Naive thymus-derived CD4-positive, alpha-beta T cell (primary cell): ENCODE data around the gene KRTAP12-3. TPM values are rescaled to one million over a fixed set of nuclear protein-coding genes. Genes with fewer than 3 reads are reported as not detected.
A peak's percentile ranks its signal among the peaks of the same experiment; 100 is the strongest.

Experiments
- ATAC-seq: fragments of 150-1000 bp; cut with Tn5 transposase; 2 replicates; pipeline ENCODE4 v1.10.0; 2021; ENCODE audit warnings: mild to moderate bottlenecking, moderate library complexity
- CTCF ChIA-PET: fragments of 350-600 bp; sonication (Branson Sonifier 250); formaldehyde crosslinking; loops from one replicate; lab custom pipeline; 2021; ENCODE audit warnings: antibody characterized with exemption; lab: Charles Lee
- POLR2A ChIA-PET: fragments of 350-600 bp; sonication (Branson Sonifier 250); formaldehyde crosslinking; loops from one replicate; lab custom pipeline; 2021; ENCODE audit warnings: antibody characterized with exemption, inconsistent platforms; lab: Charles Lee
- DNase-seq, 9 donors: peaks; one replicate each; pipeline versions ENCODE4 v3.0.0 to v3.0.0-alpha.2; 2020 to 2022; ENCODE audit warnings: mixed read lengths in 1 of 9
- H3K27ac ChIP-seq: one replicate; pipeline ENCODE4 v1.7.0; 2013; ENCODE audit warnings: mild to moderate bottlenecking, low read depth, low read length, moderate library complexity
- H3K27me3 ChIP-seq, 2 donors: one replicate each; pipeline ENCODE4 v1.7.0; 2013; ENCODE audit warnings: low read length in 2 of 2, mild to moderate bottlenecking in 2 of 2, moderate library complexity in 2 of 2; ENCODE audit not compliant: control insufficient read depth in 2 of 2, insufficient read depth in 2 of 2
- H3K36me3 ChIP-seq, 3 experiments: 1 replicate in 2 of 3; 2 replicates in 1 of 3; pipeline ENCODE4 v1.7.0; 2013; ENCODE audit warnings: low read length in 3 of 3, mild to moderate bottlenecking in 3 of 3, moderate library complexity in 1 of 3; ENCODE audit not compliant: insufficient read depth in 3 of 3, control insufficient read depth in 2 of 3
- H3K4me1 ChIP-seq, 2 donors: one replicate each; pipeline ENCODE4 v1.7.0; 2013; ENCODE audit warnings: low read length in 2 of 2, mild to moderate bottlenecking in 2 of 2, moderate library complexity in 1 of 2; ENCODE audit not compliant: control insufficient read depth in 2 of 2, insufficient read depth in 2 of 2
- H3K4me3 ChIP-seq: 2 replicates; pipeline ENCODE4 v1.7.0; 2013; ENCODE audit warnings: mild to moderate bottlenecking, low read length
- H3K9me3 ChIP-seq, 3 experiments: 1 replicate in 2 of 3; 2 replicates in 1 of 3; pipeline ENCODE4 v1.7.0; 2013; ENCODE audit warnings: low read length in 3 of 3; ENCODE audit not compliant: control insufficient read depth in 2 of 3
- H3K27ac Mint-ChIP-seq, 9 donors: one replicate each; pipeline ENCODE4 v1.8.0; 2020 to 2022; ENCODE audit warnings: mixed read lengths in 9 of 9, mild to moderate bottlenecking in 8 of 9, moderate library complexity in 5 of 9, inconsistent platforms in 2 of 9
- H3K27me3 Mint-ChIP-seq, 5 donors: one replicate each; pipeline ENCODE4 v1.8.0; 2021 to 2022; ENCODE audit warnings: mixed read lengths in 5 of 5, mild to moderate bottlenecking in 1 of 5
- H3K36me3 Mint-ChIP-seq, 5 donors: one replicate each; pipeline ENCODE4 v1.8.0; 2020 to 2022; ENCODE audit warnings: mixed read lengths in 5 of 5, mild to moderate bottlenecking in 3 of 5, inconsistent platforms in 1 of 5
- H3K4me1 Mint-ChIP-seq, 7 donors: one replicate each; pipeline ENCODE4 v1.8.0; 2020 to 2022; ENCODE audit warnings: mixed read lengths in 7 of 7, mild to moderate bottlenecking in 3 of 7, inconsistent platforms in 1 of 7
- H3K4me3 Mint-ChIP-seq, 10 donors: one replicate each; pipeline ENCODE4 v1.8.0; 2020 to 2022; ENCODE audit warnings: mild to moderate bottlenecking in 10 of 10, mixed read lengths in 10 of 10, moderate library complexity in 6 of 10, inconsistent platforms in 2 of 10
- H3K9me3 Mint-ChIP-seq, 11 donors: one replicate each; pipeline ENCODE4 v1.8.0; 2020 to 2022; ENCODE audit warnings: mixed read lengths in 11 of 11, mild to moderate bottlenecking in 4 of 11, inconsistent platforms in 1 of 11, moderate library complexity in 1 of 11
- intact Hi-C, 2 donors: fragments of 100-400 bp; cut with micrococcal nuclease; formaldehyde crosslinking; loops; one replicate each; pipeline ENCODE4 v1.15.1; 2023
- polyA plus RNA-seq, 2 donors: library from polyadenylated mRNA; unstranded; fragments of 300-500 nt; fragmentation: Illumina TruSeq; gene quantifications; one replicate each; pipeline ENCODE4 v1.2.3, GENCODE V29; 2021
- total RNA-seq, 6 experiments: library from RNA in 5 of 6; stranded (reverse) in 5 of 6; gene quantifications; 1 replicate in 5 of 6; 2 replicates in 1 of 6; pipeline ENCODE4 v1.2.3 and lab custom pipeline; 2021 to 2026

The KRTAP12-3 gene
- total and polyA plus RNA-seq, 7 experiments from 2014 or later: 1.1 TPM; not detected in 6

DNA sequence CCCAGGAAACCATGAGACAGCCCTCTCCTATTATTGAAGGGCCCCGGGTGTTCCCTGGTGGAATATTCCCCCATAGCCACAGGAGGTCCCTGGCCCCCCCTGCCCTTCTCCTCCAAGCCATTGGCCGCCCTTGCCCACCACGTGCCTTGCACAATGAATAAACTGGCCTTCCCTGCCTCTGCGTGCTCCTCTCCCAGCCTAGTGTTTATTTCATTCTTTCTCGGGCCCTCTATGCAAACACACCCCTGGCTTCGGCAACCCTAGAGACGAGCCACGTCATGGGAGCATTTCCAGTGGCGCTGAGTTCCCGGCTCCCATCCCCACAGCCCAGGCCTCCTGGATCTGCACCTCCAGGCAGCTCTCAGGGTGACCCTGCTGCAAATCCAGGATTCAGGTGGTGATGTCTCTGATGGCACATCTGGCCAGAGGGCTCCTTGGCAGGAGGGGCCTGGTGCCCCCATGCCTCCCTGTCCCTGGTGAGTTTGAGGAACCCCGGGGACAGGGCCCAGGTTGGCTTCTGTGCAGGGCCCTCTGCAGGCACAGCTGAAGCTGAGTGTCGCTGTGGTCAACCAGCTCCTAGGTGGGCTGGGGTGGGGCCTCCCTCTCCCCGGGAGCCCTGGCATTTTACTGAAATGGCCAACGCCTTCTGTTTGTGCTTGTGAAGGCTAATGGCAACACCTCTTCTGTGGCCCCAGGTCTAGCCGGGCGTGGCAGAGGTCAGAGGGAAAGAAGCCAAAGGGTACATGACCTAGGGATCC lies 45.4 kb downstream of the KRTAP12-3 start:
- no peak overlapping the region for H3K27ac ChIP-seq
- peaks cover under 1 to 15% of the 10 kb centered on the region in 2 donors for H3K27me3 ChIP-seq
- DNase-seq: no peak
- no peaks in the 10 kb centered on the region for H3K4me1 ChIP-seq
- no peak for ATAC-seq
- Mint-ChIP-seq H3K4me3 (no peak overlapping the region), H3K4me1 (peaks cover 0 to 10% (median 3%) of the 10 kb centered on the region in 7 donors), H3K36me3 (peaks cover 0 to 11% (median 5%) of the 10 kb centered on the region in 5 donors), H3K27ac (no peak overlapping the region), H3K27me3 (peaks cover 63 to 84% (median 78%) of the 10 kb centered on the region in 5 donors), H3K9me3 (peaks cover 0 to 24% (median 14%) of the 10 kb centered on the region in 11 donors)
- CTCF ChIA-PET: no interaction called here
- intact Hi-C loops: no loop called here
- H3K9me3 ChIP-seq: peaks cover 0 to 17% (median 4%) of the 10 kb centered on the region in 3 experiments
- POLR2A ChIA-PET: no interaction called here
- peaks cover 0 to 3% (median 0%) of the 10 kb centered on the region in 3 experiments for H3K36me3 ChIP-seq
- no peak overlapping the region for H3K4me3 ChIP-seq

DNA sequence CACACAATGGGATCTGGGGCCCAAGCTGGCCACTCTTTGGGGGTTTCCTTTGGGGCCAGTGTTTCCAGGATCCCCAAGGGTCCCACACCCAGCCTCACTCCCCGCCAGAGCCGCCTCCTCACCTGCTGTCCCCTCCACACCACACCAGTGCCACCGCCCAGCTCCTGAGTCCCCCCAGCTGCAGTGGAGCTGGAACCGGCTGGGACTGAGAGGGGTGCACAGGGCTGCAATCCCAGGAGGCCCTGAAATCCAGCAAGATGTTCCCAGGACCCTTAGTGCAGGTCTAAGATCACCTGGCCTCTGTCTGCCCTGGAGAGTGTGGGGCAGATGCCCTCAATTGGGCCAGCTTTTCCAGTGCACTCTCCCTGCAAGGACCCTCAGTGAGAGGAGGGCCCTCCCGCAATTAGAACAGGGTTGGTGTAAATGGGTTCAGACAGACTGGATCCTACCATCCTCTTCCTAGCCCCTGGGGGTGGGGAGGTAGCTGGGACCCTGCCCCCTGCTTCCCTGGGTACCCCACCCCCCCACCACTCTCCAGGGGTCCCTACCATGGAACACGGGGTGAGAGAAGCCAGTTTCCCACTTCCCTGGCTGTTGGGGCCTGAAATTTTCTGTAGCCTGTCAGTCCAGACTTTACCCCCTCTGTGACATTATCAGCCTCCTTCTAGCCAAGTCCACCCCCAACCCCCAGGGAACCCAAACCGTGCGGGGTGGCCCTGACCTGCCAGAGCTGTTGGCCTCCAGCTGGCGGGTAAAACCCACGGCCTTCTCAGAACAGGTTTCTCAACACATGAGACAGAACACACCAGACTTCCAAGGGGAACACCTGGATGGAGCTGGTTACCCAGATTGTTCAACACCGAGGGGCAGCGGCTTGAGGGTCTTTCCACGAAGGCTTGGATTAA lies 46.3 kb downstream of the KRTAP12-3 start:
- Mint-ChIP-seq H3K4me3 (no peak overlapping the region), H3K9me3 (peaks cover 0 to 24% (median 14%) of the 10 kb centered on the region in 11 donors), H3K27me3 (peaks cover 62 to 85% (median 75%) of the 10 kb centered on the region in 5 donors), H3K27ac (no peak overlapping the region), H3K36me3 (peaks cover 0 to 11% (median 3%) of the 10 kb centered on the region in 5 donors), H3K4me1 (peaks cover 0 to 17% (median 1%) of the 10 kb centered on the region in 7 donors)
- ATAC-seq (no peak), DNase-seq (no peak)
- CTCF ChIA-PET: no interaction called here
- H3K36me3 ChIP-seq: peaks cover 0 to 3% (median 0%) of the 10 kb centered on the region in 3 experiments
- peaks cover 0 to 7% of the 10 kb centered on the region in 2 donors for H3K4me1 ChIP-seq
- POLR2A ChIA-PET: no interaction called here
- H3K27ac ChIP-seq: no peak overlapping the region
- H3K9me3 ChIP-seq: peaks cover 0 to 17% (median 4%) of the 10 kb centered on the region in 3 experiments
- peaks cover 8 to 15% of the 10 kb centered on the region in 2 donors for H3K27me3 ChIP-seq
- intact Hi-C loops: no loop called here
- H3K4me3 ChIP-seq: no peak overlapping the region

DNA sequence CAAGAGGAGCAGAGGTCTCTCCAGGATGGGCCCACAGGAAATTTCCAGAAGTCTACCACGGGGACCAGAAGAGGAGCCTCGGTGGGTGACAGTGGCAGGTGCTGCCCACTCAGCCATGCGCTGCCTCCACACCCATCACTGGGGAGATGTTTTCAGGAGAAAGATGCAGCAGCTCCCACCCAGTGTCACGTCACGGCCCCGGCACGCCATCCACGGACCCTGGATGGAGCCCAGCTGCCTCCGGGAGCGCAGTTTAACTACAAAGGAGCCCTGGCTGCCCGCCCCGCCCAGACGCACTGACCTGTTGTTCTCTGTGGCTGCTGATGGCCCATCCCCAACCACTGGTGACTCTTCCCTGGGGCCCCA lies 46.9 kb downstream of the KRTAP12-3 start:
- H3K9me3 ChIP-seq: peaks cover 0 to 17% (median 4%) of the 10 kb centered on the region in 3 experiments
- Mint-ChIP-seq H3K27me3 (peaks cover 64 to 87% (median 75%) of the 10 kb centered on the region in 5 donors), H3K4me1 (peaks cover 4 to 24% (median 7%) of the 10 kb centered on the region in 7 donors), H3K9me3 (peaks cover 0 to 24% (median 14%) of the 10 kb centered on the region in 11 donors), H3K27ac (no peak overlapping the region), H3K36me3 (peaks cover 0 to 11% (median 3%) of the 10 kb centered on the region in 5 donors), H3K4me3 (no peak overlapping the region)
- POLR2A ChIA-PET: no interaction called here
- peaks cover 6 to 14% of the 10 kb centered on the region in 2 donors for H3K4me1 ChIP-seq
- peaks cover 8 to 18% of the 10 kb centered on the region in 2 donors for H3K27me3 ChIP-seq
- CTCF ChIA-PET: no interaction called here
- no peak for ATAC-seq
- intact Hi-C loops: no loop called here
- H3K27ac ChIP-seq: no peak overlapping the region
- H3K4me3 ChIP-seq: no peak overlapping the region
- H3K36me3 ChIP-seq: peaks cover 0 to 3% (median 0%) of the 10 kb centered on the region in 3 experiments
- no peak for DNase-seq

DNA sequence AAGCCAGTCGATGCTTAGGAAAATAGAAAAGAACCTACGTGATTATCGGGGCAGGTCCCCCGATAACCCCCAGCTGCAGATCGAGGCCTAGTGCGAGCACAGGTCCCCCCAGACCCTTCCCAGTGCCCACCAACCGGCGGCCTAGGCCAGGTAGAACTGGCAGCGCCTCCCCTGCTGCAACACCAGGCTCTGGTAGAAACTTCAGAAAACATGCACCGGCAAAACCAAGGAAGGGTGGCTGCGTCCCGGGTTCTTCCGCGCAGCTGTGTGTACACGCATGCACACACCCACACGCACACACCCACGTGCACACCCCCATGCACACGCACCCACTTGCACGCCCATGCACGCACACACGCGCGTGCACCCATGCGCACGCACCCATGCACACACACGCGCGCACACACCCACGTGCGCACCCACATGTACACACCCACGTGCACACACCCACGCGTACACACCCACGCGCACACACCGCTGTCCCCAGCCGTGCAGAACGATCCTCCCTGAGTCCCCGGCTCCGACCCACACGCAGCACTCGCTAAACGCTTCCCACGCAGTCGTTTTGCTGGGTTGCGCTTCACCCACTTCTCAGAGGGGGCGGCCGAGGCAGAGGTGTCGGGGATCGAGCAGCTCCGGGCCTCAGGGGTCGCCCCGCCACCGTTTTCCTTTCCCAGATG lies 48.4 kb downstream of the KRTAP12-3 start:
- DNase-seq (no peak), ATAC-seq (no peak)
- CTCF ChIA-PET: no interaction called here
- POLR2A ChIA-PET: no interaction called here
- H3K9me3 ChIP-seq: peaks cover 0 to 17% (median 4%) of the 10 kb centered on the region in 3 experiments
- intact Hi-C loops: no loop called here
- Mint-ChIP-seq H3K9me3 (peaks cover 0 to 24% (median 14%) of the 10 kb centered on the region in 11 donors), H3K27me3 (peaks cover 64 to 89% (median 75%) of the 10 kb centered on the region in 5 donors), H3K4me3 (peak overlapping the region in 3 of 10 donors; percentile 13 to 26 (median 15)), H3K4me1 (peaks cover 6 to 37% (median 19%) of the 10 kb centered on the region in 7 donors), H3K36me3 (peaks cover 0 to 11% (median 3%) of the 10 kb centered on the region in 5 donors), H3K27ac (peak overlapping the region in 1 of 9 donors; percentile 13)
- no peak overlapping the region for H3K27ac ChIP-seq
- no peak overlapping the region for H3K4me3 ChIP-seq
- H3K36me3 ChIP-seq: peaks cover 0 to 3% (median 0%) of the 10 kb centered on the region in 3 experiments
- H3K4me1 ChIP-seq: peaks cover 21 to 27% of the 10 kb centered on the region in 2 donors
- peaks cover 8 to 20% of the 10 kb centered on the region in 2 donors for H3K27me3 ChIP-seq

DNA sequence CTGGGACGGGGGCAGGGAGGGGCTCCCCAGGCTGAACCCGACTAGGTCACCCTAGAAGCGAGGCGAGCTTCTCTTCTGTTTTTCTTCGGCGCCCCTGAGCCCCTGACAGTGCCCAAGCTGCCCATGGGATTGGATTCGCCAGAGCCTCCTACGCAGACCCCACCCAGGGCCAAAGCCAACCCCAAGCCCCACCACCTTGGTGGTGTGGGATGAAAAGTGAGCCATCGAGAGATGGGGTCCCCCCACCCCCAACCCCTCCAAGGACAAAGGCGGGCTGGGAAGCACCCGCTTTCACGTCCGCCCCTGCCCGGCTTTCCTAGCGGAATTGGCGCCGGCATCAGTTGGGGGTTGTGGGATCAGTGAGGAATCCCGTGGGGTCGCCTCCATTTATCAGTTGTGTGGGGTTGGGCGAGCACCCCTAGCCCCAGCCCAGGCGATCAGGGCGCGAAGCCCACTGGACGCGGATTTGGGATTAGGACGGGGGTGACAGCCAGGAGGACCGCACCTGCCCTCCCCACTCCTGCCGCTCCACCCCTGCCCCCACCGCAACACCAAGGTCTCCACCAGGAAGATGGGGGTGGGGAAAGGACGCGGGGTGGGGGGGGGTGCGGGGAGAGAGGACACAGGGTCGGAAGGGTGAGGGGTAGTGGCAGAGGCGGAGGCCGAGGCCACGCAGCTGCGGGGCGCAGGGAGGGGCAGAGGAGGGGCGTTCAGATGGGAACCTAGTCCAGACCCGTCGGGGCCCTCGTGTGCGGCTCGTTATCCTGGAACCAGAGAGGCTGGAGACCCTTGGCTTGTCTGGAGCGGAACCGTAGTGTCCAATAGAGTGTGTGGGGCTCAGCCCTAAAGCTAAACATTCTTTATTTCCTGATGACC lies 49.2 kb downstream of the KRTAP12-3 start:
- Mint-ChIP-seq H3K4me3 (peak overlapping the region in 6 of 10 donors; percentile 7 to 36 (median 20)), H3K27me3 (peaks cover 63 to 90% (median 76%) of the 10 kb centered on the region in 5 donors), H3K36me3 (peaks cover 0 to 11% (median 3%) of the 10 kb centered on the region in 5 donors), H3K9me3 (peaks cover 0 to 24% (median 14%) of the 10 kb centered on the region in 11 donors), H3K4me1 (peaks cover 6 to 42% (median 26%) of the 10 kb centered on the region in 7 donors), H3K27ac (peak overlapping the region in 1 of 9 donors; percentile 43)
- Histone ChIP-seq H3K27ac (no peak overlapping the region), H3K4me1 (peaks cover 25 to 34% of the 10 kb centered on the region in 2 donors), H3K4me3 (no peak overlapping the region), H3K9me3 (peaks cover 0 to 17% (median 4%) of the 10 kb centered on the region in 3 experiments), H3K27me3 (peaks cover 8 to 27% of the 10 kb centered on the region in 2 donors), H3K36me3 (peaks cover 0 to 3% (median 0%) of the 10 kb centered on the region in 3 experiments)
- ATAC-seq: no peak
- POLR2A ChIA-PET: interaction anchor here (0.6 kb wide), 1 partner anchor 138 kb away, joined by 3 read pairs; no protein-coding TSS in a partner anchor
- CTCF ChIA-PET: no interaction called here
- intact Hi-C loops: no loop called here
- no peak for DNase-seq
